RWPE2 (cell line): Measurements from ENCODE around the gene DEF6.

Source experiments
- ATAC-seq: fragments of 200-7000 bp; cut with Tn5 transposase; 3 replicates; pipeline ENCODE4 v1.9.1; 2021; ENCODE audit warnings: low read depth
- DNase-seq: peaks from one replicate; pipeline ENCODE4 v3.0.0-alpha.2; 2020; ENCODE audit warnings: low spot score
- H3K27ac ChIP-seq: fragments of 450-650 bp; 2 replicates; pipeline ENCODE4 v1.5.1; 2017; ENCODE audit warnings: mild to moderate bottlenecking; ENCODE audit not compliant: poor library complexity, severe bottlenecking
- H3K27me3 ChIP-seq: fragments of 250-450 bp; sonication (Bioruptor Pico); 2 replicates; pipeline ENCODE4 v1.5.1; 2021; ENCODE audit warnings: mild to moderate bottlenecking, moderate library complexity; ENCODE audit not compliant: insufficient read depth, poor library complexity, severe bottlenecking
- H3K36me3 ChIP-seq: fragments of 250-450 bp; sonication (Bioruptor Pico); 2 replicates; pipeline ENCODE4 v1.5.1; 2020; ENCODE audit warnings: low read depth, mild to moderate bottlenecking, moderate library complexity
- H3K4me1 ChIP-seq: fragments of 250-450 bp; sonication (Bioruptor Pico); 2 replicates; pipeline ENCODE4 v1.5.1; 2021; ENCODE audit warnings: mild to moderate bottlenecking, moderate library complexity; ENCODE audit not compliant: insufficient read depth, poor library complexity, severe bottlenecking
- H3K4me3 ChIP-seq: fragments of 250-450 bp; sonication (Bioruptor Pico); 2 replicates; pipeline ENCODE4 v1.5.1; 2021; ENCODE audit warnings: mild to moderate bottlenecking, moderate library complexity; ENCODE audit not compliant: severe bottlenecking
- H3K9me3 ChIP-seq: fragments of 250-450 bp; sonication (Bioruptor Pico); 2 replicates; pipeline ENCODE4 v1.5.1; 2021; ENCODE audit warnings: mild to moderate bottlenecking, moderate library complexity; ENCODE audit not compliant: severe bottlenecking
- TF ChIP-seq, protein P1 (sequence below): fragments of 450-650 bp; IDR thresholded peaks from one replicate; pipeline ENCODE4 v1.5.1; 2017; ENCODE audit warnings: mild to moderate bottlenecking, moderate library complexity; ENCODE audit not compliant: poor library complexity, severe bottlenecking

The DEF6 gene

GRCh38 chr6:35278708-35279107 lies 18.9 kb upstream of the DEF6 start:
- no peaks in the 10 kb centered on the region for H3K27me3 ChIP-seq
- H3K9me3 ChIP-seq = no peaks in the 10 kb centered on the region
- DNase-seq = no peak
- H3K27ac ChIP-seq = no peak overlapping the region
- TF ChIP-seq, protein P1, sequence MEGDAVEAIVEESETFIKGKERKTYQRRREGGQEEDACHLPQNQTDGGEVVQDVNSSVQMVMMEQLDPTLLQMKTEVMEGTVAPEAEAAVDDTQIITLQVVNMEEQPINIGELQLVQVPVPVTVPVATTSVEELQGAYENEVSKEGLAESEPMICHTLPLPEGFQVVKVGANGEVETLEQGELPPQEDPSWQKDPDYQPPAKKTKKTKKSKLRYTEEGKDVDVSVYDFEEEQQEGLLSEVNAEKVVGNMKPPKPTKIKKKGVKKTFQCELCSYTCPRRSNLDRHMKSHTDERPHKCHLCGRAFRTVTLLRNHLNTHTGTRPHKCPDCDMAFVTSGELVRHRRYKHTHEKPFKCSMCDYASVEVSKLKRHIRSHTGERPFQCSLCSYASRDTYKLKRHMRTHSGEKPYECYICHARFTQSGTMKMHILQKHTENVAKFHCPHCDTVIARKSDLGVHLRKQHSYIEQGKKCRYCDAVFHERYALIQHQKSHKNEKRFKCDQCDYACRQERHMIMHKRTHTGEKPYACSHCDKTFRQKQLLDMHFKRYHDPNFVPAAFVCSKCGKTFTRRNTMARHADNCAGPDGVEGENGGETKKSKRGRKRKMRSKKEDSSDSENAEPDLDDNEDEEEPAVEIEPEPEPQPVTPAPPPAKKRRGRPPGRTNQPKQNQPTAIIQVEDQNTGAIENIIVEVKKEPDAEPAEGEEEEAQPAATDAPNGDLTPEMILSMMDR = no peak
- no peaks in the 10 kb centered on the region for H3K4me1 ChIP-seq
- 0 out of 2 replicates have a peak, but pooled peaks cover 3% of the 10 kb centered on the region for H3K36me3 ChIP-seq
- no peak for ATAC-seq
- no peak overlapping the region for H3K4me3 ChIP-seq

DNA sequence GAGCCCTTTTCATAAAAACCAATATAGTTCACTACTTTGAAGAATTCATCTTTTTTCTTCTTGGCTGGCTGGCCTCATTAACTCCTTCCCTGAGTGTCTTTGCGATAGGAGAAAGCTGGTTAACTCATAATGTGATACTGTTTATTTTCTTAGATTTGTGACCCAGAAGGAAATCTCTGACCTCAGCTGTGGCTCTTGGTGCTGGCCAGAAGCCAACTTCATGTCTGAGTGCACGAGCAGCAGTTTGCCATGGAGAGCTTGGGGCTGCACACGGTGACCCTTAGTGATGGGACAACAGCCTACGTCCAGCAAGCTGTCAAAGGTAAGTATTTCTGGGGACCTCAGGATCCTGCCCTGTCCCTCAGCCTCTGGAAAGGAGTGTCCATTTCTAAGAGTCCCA lies 16.7 kb upstream of the DEF6 start:
- Histone ChIP-seq H3K36me3 (peaks cover 13% of the 10 kb centered on the region; the same call in 1 of the 2 replicates), H3K27me3 (no peaks in the 10 kb centered on the region), H3K4me1 (no peaks in the 10 kb centered on the region), H3K9me3 (no peaks in the 10 kb centered on the region), H3K27ac (no peak overlapping the region), H3K4me3 (no peak overlapping the region)
- no peak for ATAC-seq
- TF ChIP-seq, protein P1 = no peak
- no peak for DNase-seq

- Histone ChIP-seq H3K36me3 (peaks cover 13% of the 10 kb centered on the region; the same call in 1 of the 2 replicates), H3K4me3 (no peak overlapping the region), H3K27ac (no peak overlapping the region), H3K4me1 (no peaks in the 10 kb centered on the region), H3K9me3 (no peaks in the 10 kb centered on the region), H3K27me3 (no peaks in the 10 kb centered on the region)
- ATAC-seq = no peak
- TF ChIP-seq, protein P1 = no peak
- no peak for DNase-seq
These were observed 15.1 kb upstream of the DEF6 start for GRCh38 chr6:35282472-35282871.

DNA sequence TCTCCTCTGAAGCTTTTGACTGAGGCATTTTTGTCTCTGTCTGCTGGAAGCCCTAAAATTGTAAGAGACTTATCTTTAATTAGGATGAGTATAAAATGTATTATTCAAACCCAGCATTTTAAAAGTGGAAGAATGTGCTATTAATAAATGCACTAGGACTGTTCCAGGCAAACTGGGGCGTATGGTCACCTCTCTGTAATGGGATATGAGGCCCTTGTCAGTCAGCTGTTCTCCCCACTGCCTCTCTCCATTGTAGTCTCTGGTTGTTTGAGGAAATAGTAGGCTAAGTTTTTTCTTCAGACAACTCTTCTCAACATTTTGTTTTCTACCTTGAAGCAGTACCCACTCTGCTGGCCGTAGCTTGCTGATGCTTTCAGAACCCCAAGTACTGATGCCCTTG lies 14.3 kb upstream of the DEF6 start:
- Histone ChIP-seq H3K36me3 (peaks cover 17% of the 10 kb centered on the region; the same call in 1 of the 2 replicates), H3K4me3 (no peak overlapping the region), H3K27ac (no peak overlapping the region), H3K4me1 (no peaks in the 10 kb centered on the region), H3K9me3 (no peaks in the 10 kb centered on the region), H3K27me3 (no peaks in the 10 kb centered on the region)
- ATAC-seq = no peak
- DNase-seq = no peak
- TF ChIP-seq, protein P1 = no peak

DNA sequence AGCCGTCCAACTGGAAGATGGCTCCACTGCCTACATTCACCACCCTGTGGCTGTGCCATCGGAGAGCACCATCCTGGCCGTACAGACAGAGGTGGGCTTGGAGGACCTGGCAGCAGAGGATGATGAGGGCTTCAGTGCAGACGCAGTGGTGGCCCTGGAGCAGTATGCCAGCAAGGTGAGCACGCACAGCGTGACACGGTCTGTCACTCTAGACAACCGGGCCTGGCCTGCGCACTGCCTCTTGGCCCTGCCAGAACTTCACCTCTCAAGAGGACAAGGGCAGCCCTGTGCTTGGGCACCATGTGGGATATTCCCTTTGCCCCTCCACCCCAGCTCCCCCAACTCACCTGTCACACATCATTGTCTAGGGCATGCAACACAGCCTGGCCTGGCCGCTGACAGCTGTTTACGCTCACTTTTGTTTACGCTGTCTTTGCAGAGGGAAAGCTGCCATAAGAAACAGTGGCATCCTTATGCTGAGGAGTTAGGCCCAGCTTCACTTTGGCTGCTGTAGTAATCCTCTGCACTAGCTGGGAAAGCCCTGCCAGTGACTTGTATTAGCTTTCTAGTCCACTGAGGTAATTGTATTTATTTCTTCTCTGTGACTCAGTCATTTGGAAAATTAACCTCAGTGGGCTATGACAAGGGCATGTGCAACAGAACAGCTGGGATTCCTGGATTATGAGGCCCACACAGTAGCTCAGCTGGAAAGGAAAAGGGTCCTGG lies 9.8 kb upstream of the DEF6 start:
- Histone ChIP-seq H3K4me1 (no peaks in the 10 kb centered on the region), H3K4me3 (no peak overlapping the region), H3K9me3 (no peaks in the 10 kb centered on the region), H3K27me3 (no peaks in the 10 kb centered on the region), H3K36me3 (peaks cover 14% of the 10 kb centered on the region; the same call in 1 of the 2 replicates), H3K27ac (no peak overlapping the region)
- ATAC-seq (no peak), DNase-seq (no peak)
- TF ChIP-seq, protein P1 = no peak
